Measurements from ENCODE around the gene CTIF. TPM values are rescaled to one million over a fixed set of nuclear protein-coding genes. Genes with fewer than 3 reads are reported as not detected.

The CTIF gene
- total and polyA plus RNA-seq, 2 experiments from 2014 or later: 8.6 to 14.4 TPM

DNA sequence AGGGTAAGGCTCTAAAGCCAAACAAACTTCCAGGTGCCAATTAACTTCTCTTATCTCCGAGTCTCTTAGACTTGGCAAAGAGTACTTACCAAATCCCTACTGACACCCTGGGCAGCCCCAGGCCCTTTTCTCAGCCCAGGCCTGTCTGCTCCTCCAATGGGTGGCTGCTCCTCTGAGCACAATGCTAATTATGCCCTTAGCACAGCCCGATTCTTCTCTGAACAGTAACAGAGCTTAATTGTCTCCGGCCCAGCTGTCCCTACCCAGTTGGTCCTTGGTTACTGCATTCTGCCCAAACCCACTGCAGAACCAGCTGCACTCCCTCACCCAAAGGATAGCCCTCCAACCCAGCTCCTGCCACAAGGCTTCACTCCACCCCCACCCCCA is 301.7 kb downstream of the CTIF start (continued):
- TF ChIP-seq EZH2phosphoT487 (IDR thresholded peaks at IDR 0.05; ENCODE audit: unreplicated experiment): no peak
- TF ChIP-seq, protein P1, sequence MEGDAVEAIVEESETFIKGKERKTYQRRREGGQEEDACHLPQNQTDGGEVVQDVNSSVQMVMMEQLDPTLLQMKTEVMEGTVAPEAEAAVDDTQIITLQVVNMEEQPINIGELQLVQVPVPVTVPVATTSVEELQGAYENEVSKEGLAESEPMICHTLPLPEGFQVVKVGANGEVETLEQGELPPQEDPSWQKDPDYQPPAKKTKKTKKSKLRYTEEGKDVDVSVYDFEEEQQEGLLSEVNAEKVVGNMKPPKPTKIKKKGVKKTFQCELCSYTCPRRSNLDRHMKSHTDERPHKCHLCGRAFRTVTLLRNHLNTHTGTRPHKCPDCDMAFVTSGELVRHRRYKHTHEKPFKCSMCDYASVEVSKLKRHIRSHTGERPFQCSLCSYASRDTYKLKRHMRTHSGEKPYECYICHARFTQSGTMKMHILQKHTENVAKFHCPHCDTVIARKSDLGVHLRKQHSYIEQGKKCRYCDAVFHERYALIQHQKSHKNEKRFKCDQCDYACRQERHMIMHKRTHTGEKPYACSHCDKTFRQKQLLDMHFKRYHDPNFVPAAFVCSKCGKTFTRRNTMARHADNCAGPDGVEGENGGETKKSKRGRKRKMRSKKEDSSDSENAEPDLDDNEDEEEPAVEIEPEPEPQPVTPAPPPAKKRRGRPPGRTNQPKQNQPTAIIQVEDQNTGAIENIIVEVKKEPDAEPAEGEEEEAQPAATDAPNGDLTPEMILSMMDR (conservative IDR thresholded peaks at IDR 0.05; ENCODE audit: low read depth in 2 of 2): no peak

- H3K27me3 ChIP-seq (ENCODE audit: insufficient read depth): no peaks in the 10 kb centered on the region
- Mint-ChIP-seq H3K27me3 (ENCODE audit: insufficient read depth, low read depth, poor library complexity) (peaks cover 5% of the 10 kb centered on the region), H3K4me3 (no peak overlapping the region), H3K27ac (no peak overlapping the region), H3K36me3 (ENCODE audit: low read depth) (peaks cover 3% of the 10 kb centered on the region; the same call in 2 of the 3 replicates), H3K9me3 (no peaks in the 10 kb centered on the region), H3K4me1 (peaks cover 29% of the 10 kb centered on the region)
- H2AFZ ChIP-seq: no peak overlapping the region
- ATAC-seq (peak; percentile 11; the same call in 1 of the 3 replicates), DNase-seq (ENCODE audit: low spot score) (no peak)
- no peaks in the 10 kb centered on the region for H3K79me2 ChIP-seq (replicated peaks; ENCODE audit: insufficient read depth)
- H3K9me2 ChIP-seq (ENCODE audit: insufficient read depth): peaks cover 9% of the 10 kb centered on the region
- H4K20me1 ChIP-seq (replicated peaks; ENCODE audit: insufficient read depth): no peaks in the 10 kb centered on the region
- H3F3A ChIP-seq (replicated peaks; ENCODE audit: low read depth): no peaks in the 10 kb centered on the region
- H3K27ac ChIP-seq (ENCODE audit: low read depth): no peak overlapping the region
- H3K4me1 ChIP-seq (ENCODE audit: insufficient read depth): peaks cover 5% of the 10 kb centered on the region; the same call in 1 of the 2 replicates
- H3K4me2 ChIP-seq: no peak overlapping the region
- H3K4me3 ChIP-seq: no peak overlapping the region
- no peaks in the 10 kb centered on the region for H3K36me3 ChIP-seq (ENCODE audit: insufficient read depth)
- TF ChIP-seq REST (IDR thresholded peaks at IDR 0.05; ENCODE audit: unreplicated experiment) (no peak), EZH2phosphoT487 (IDR thresholded peaks at IDR 0.05; ENCODE audit: unreplicated experiment) (no peak), ZNF462 (CRISPR knock-in tag; IDR thresholded peaks at IDR 0.05) (no peak), ZNF114 (CRISPR knock-in tag; IDR thresholded peaks at IDR 0.05) (no peak), NANOG (IDR thresholded peaks at IDR 0.05; ENCODE audit: borderline replicate concordance) (no peak), CREB1 (CRISPR knock-in tag; IDR thresholded peaks at IDR 0.05; ENCODE audit: low read depth) (no peak), STAT1 (IDR thresholded peaks at IDR 0.05; ENCODE audit: unreplicated experiment) (no peak), ZNF331 (CRISPR knock-in tag; IDR thresholded peaks at IDR 0.05; ENCODE audit: low read depth) (no peak)
- TF ChIP-seq, protein P1 (conservative IDR thresholded peaks at IDR 0.05; ENCODE audit: low read depth in 2 of 2): no peak
Measured at GRCh38 chr18:48841381-48842258, 302.8 kb downstream of the CTIF start.
